Measurements from ENCODE around the gene B3GNT2.

The B3GNT2 gene

GRCh38 chr2:62206024-62206423 is 10.1 kb downstream of the B3GNT2 start:
- DNase-seq, result no peak

- no peak for DNase-seq
Measured at GRCh38 chr2:62207491-62207890, 11.6 kb downstream of the B3GNT2 start.

GRCh38 chr2:62208074-62208757 is 12.3 kb downstream of the B3GNT2 start:
- DNase-seq, result no peak

GRCh38 chr2:62208758-62209114 is 12.8 kb downstream of the B3GNT2 start:
- no peak for DNase-seq

- no peak for DNase-seq
Measured at GRCh38 chr2:62209427-62209991, 13.6 kb downstream of the B3GNT2 start.

- DNase-seq, result no peak
Measured at GRCh38 chr2:62215306-62216064, 19.6 kb downstream of the B3GNT2 start.

GRCh38 chr2:62216113-62216512 is 20.2 kb downstream of the B3GNT2 start:
- no peak for DNase-seq

GRCh38 chr2:62216616-62217015 is 20.7 kb downstream of the B3GNT2 start:
- DNase-seq, result no peak

- DNase-seq, result no peak
Measured at GRCh38 chr2:62217421-62217820, 21.5 kb downstream of the B3GNT2 start.

GRCh38 chr2:62217970-62218369 is 22.1 kb downstream of the B3GNT2 start:
- no peak for DNase-seq

GRCh38 chr2:62219407-62220159 is 23.7 kb downstream of the B3GNT2 start:
- no peak for DNase-seq

- DNase-seq, result no peak
Measured at GRCh38 chr2:62221141-62221540, 25.2 kb downstream of the B3GNT2 start.

- no peak for DNase-seq
Measured at GRCh38 chr2:62222171-62222570, 26.3 kb downstream of the B3GNT2 start.

GRCh38 chr2:62222674-62223073 is 26.8 kb downstream of the B3GNT2 start:
- DNase-seq, result no peak

- DNase-seq, result no peak
Measured at GRCh38 chr2:62224976-62225375, 29.1 kb downstream of the B3GNT2 start.

- no peak for DNase-seq
Measured at GRCh38 chr2:62227386-62228075, 31.6 kb downstream of the B3GNT2 start.

GRCh38 chr2:62229082-62229605 is 33.2 kb downstream of the B3GNT2 start:
- no peak for DNase-seq

GRCh38 chr2:62231541-62231940 is 35.6 kb downstream of the B3GNT2 start:
- no peak for DNase-seq

GRCh38 chr2:62234755-62235655 is 39.1 kb downstream of the B3GNT2 start:
- DNase-seq, result no peak

- no peak for DNase-seq
Measured at GRCh38 chr2:62236499-62236898, 40.6 kb downstream of the B3GNT2 start.

GRCh38 chr2:62238236-62238635 is 42.3 kb downstream of the B3GNT2 start:
- DNase-seq, result no peak

GRCh38 chr2:62240546-62240945 is 44.6 kb downstream of the B3GNT2 start:
- no peak for DNase-seq

Measured in GF-D8 (cell line).